Cardiac muscle cell (in vitro differentiated cells and primary cell): Measurements from ENCODE around the gene ADAMTSL2. TPM values are rescaled to one million over a fixed set of nuclear protein-coding genes. Genes with fewer than 3 reads are reported as not detected.

Source experiments
- DNase-seq, 2 donors: peaks; one replicate each; pipeline versions ENCODE4 v3.0.0 to v3.0.0-alpha.2; 2010 to 2017; ENCODE audit warnings: low read depth in 1 of 2, low spot score in 1 of 2
- H3K27ac ChIP-seq: fragments of 200-600 bp; sonication (generic); 2 replicates; pipeline ENCODE4 v1.5.1; 2016
- H3K27me3 ChIP-seq: fragments of 200-600 bp; sonication (generic); 2 replicates; pipeline ENCODE4 v1.6.0; 2016; ENCODE audit warnings: control low read depth
- H3K36me3 ChIP-seq: fragments of 200-600 bp; sonication (generic); 2 replicates; pipeline ENCODE4 v1.5.1; 2016; ENCODE audit warnings: control low read depth
- H3K4me1 ChIP-seq: fragments of 200-600 bp; sonication (generic); 2 replicates; pipeline ENCODE4 v1.8.1; 2017; ENCODE audit warnings: low read depth, mild to moderate bottlenecking, mixed run types
- H3K4me3 ChIP-seq: fragments of 200-600 bp; sonication (generic); 2 replicates; pipeline ENCODE4 v1.5.1; 2016; ENCODE audit warnings: mild to moderate bottlenecking
- H3K9me3 ChIP-seq: fragments of 200-600 bp; sonication (generic); 2 replicates; pipeline ENCODE4 v1.5.1; 2017; ENCODE audit warnings: low read depth, mild to moderate bottlenecking, control low read depth
- polyA plus RNA-seq: library from polyadenylated mRNA; unstranded; fragments of >200 nt; fragmentation: Nextera tagmentation; extraction: Ambion mirVana; gene quantifications from 2 replicates; pipeline ENCODE4 v1.2.1, GENCODE V29; 2016
- total RNA-seq: library from RNA; depleted of rRNA; stranded (reverse); fragments of >200 nt; gene quantifications from 2 replicates; pipeline ENCODE4 v1.2.3, GENCODE V29; 2016
- TF ChIP-seq, protein P1 (sequence below): IDR thresholded peaks from 2 replicates; pipeline ENCODE4 v1.5.1; 2012; ENCODE audit warnings: low read depth, mild to moderate bottlenecking, low read length

ADAMTSL2 gene
- total and polyA plus RNA-seq, 2 experiments from 2014 or later: 18.4 to 27.2 TPM

DNA sequence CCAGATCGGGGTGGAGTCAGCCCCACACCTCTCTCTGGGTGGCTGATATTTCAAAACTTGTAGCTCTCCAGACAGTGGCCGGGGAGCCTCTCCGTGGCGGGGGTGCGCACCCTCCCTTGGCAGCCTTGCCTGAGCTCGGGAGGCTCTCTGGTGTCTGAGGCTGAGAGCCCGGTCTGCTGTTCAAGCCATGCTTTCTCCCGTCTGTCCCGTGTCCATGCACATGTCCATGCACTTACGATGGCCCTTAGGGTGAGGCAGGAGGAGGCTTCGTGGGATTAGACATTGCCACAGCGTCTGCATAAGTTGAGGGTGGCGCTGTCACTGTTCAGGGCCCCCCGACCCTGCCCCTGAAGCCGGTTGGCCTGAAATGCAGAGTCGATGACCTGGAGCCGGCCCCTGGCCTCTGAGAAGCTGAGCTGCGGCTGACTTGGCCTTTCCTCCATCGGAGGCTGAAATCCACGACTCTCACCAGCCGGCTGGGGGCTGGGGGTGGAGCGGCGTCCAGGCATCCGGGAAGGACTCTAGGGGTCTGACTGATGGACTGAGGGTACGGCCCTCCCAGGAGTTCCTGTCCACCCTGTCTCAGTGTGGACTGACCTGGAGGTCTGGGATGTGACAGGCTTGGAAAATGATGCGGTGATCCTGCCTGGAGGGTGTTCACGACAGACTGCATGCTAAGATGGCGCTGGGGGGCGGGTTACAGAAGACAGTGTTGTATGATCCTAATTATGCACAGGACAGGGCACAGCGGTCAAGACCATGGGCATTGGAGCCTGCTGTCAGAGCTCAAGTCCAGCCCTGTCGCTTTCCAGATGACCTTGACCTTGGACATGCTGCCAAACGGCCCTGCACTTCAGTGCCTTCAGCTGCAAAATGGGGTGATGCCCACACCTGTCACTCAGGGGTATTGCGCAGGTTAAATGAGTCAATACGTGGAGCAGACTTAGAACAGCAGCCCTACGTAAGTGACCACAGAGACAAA, 37.4 kb upstream of the ADAMTSL2 start:
- Histone ChIP-seq H3K4me1 (peaks cover 6% of the 10 kb centered on the region), H3K27ac (no peak overlapping the region), H3K4me3 (no peak overlapping the region), H3K9me3 (no peaks in the 10 kb centered on the region), H3K27me3 (no peaks in the 10 kb centered on the region), H3K36me3 (no peaks in the 10 kb centered on the region)
- DNase-seq: no peak
- TF ChIP-seq, protein P1, sequence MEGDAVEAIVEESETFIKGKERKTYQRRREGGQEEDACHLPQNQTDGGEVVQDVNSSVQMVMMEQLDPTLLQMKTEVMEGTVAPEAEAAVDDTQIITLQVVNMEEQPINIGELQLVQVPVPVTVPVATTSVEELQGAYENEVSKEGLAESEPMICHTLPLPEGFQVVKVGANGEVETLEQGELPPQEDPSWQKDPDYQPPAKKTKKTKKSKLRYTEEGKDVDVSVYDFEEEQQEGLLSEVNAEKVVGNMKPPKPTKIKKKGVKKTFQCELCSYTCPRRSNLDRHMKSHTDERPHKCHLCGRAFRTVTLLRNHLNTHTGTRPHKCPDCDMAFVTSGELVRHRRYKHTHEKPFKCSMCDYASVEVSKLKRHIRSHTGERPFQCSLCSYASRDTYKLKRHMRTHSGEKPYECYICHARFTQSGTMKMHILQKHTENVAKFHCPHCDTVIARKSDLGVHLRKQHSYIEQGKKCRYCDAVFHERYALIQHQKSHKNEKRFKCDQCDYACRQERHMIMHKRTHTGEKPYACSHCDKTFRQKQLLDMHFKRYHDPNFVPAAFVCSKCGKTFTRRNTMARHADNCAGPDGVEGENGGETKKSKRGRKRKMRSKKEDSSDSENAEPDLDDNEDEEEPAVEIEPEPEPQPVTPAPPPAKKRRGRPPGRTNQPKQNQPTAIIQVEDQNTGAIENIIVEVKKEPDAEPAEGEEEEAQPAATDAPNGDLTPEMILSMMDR: no peak

- TF ChIP-seq, protein P1: peak; percentile 21
- no peak for DNase-seq
- no peaks in the 10 kb centered on the region for H3K4me1 ChIP-seq
- H3K27me3 ChIP-seq: no peaks in the 10 kb centered on the region
- no peaks in the 10 kb centered on the region for H3K36me3 ChIP-seq
- H3K9me3 ChIP-seq: no peaks in the 10 kb centered on the region
- H3K27ac ChIP-seq: no peak overlapping the region
- no peak overlapping the region for H3K4me3 ChIP-seq
Measured at GRCh38 chr9:133499132-133499891, 35.2 kb upstream of the ADAMTSL2 start.

DNA sequence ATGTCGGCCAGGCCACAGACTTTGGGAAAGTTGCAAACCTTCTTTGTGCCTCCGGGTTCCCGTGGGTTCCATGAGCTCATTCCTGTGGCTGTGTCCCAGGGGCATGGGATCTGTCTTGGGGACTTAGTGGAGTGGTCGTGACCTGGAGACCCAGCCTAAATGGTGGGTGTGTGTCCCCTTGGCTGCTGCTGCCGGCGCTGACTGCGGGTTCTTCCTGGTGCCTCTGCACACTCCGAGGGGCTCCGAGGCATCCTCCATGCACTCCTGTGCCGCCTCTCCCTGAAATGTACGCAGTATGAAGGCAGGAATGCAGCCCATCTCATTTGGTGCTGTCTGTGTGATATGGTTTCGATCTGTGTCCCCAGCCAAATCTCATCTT, 34.6 kb upstream of the ADAMTSL2 start:
- H3K36me3 ChIP-seq: no peaks in the 10 kb centered on the region
- no peak overlapping the region for H3K27ac ChIP-seq
- H3K4me1 ChIP-seq: no peaks in the 10 kb centered on the region
- H3K9me3 ChIP-seq: no peaks in the 10 kb centered on the region
- DNase-seq: no peak
- H3K4me3 ChIP-seq: no peak overlapping the region
- H3K27me3 ChIP-seq: no peaks in the 10 kb centered on the region
- TF ChIP-seq, protein P1: no peak

- no peaks in the 10 kb centered on the region for H3K27me3 ChIP-seq
- H3K27ac ChIP-seq: no peak overlapping the region
- no peak for DNase-seq
- no peaks in the 10 kb centered on the region for H3K9me3 ChIP-seq
- TF ChIP-seq, protein P1: no peak
- peaks cover 3% of the 10 kb centered on the region for H3K4me1 ChIP-seq
- no peak overlapping the region for H3K4me3 ChIP-seq
- H3K36me3 ChIP-seq: no peaks in the 10 kb centered on the region
Measured at GRCh38 chr9:133502112-133502511, 32.4 kb upstream of the ADAMTSL2 start.

GRCh38 chr9:133505186-133505830, 29.2 kb upstream of the ADAMTSL2 start:
- no peaks in the 10 kb centered on the region for H3K36me3 ChIP-seq

More at GRCh38 chr9:133505186-133505830, 29.2 kb upstream of the ADAMTSL2 start:
- Histone ChIP-seq H3K4me1 (peaks cover 8% of the 10 kb centered on the region), H3K9me3 (no peaks in the 10 kb centered on the region), H3K27ac (no peak overlapping the region), H3K27me3 (no peaks in the 10 kb centered on the region), H3K4me3 (no peak overlapping the region)
- DNase-seq: peak in 1 of 2 donors; percentile 42
- TF ChIP-seq, protein P1: no peak
